NCI-H2171 treated with DMSO at 0.1 percent for 48 hours (cell line): ENCODE results near the gene TPGS2.
"Not testable (repeated sequence)": the region's sequence is repeated elsewhere in the genome, so short reads cannot be mapped to it uniquely, and the experiment has no call there.

Experiments used
- DNase-seq: peaks from one replicate; lab custom pipeline; 2025; lab: John Stamatoyannopoulos, UW

The TPGS2 gene

GRCh38 chr18:36821681-36822080, 7.1 kb downstream of the TPGS2 start:
- DNase-seq: no peak

GRCh38 chr18:36819621-36820020, 9.2 kb downstream of the TPGS2 start:
- no peak for DNase-seq

- DNase-seq: no peak
Observed at GRCh38 chr18:36818652-36819051, 10.2 kb downstream of the TPGS2 start.

GRCh38 chr18:36817039-36817438, 11.8 kb downstream of the TPGS2 start:
- DNase-seq: no peak

- not testable (repeated sequence) for DNase-seq
Observed at GRCh38 chr18:36816096-36816495, 12.7 kb downstream of the TPGS2 start.

GRCh38 chr18:36814994-36815393, 13.8 kb downstream of the TPGS2 start:
- peak; percentile 95 for DNase-seq

- DNase-seq: no peak
Observed at GRCh38 chr18:36813824-36814223, 15.0 kb downstream of the TPGS2 start.

GRCh38 chr18:36813101-36813775, 15.6 kb downstream of the TPGS2 start:
- DNase-seq: no peak

- DNase-seq: no peak
Observed at GRCh38 chr18:36812678-36813077, 16.1 kb downstream of the TPGS2 start.

- no peak for DNase-seq
Observed at GRCh38 chr18:36811955-36812354, 16.8 kb downstream of the TPGS2 start.

GRCh38 chr18:36811430-36811829, 17.4 kb downstream of the TPGS2 start:
- no peak for DNase-seq

- DNase-seq: peak; percentile 86
Observed at GRCh38 chr18:36809590-36810381, 19.0 kb downstream of the TPGS2 start.

- DNase-seq: no peak
Observed at GRCh38 chr18:36808681-36809080, 20.1 kb downstream of the TPGS2 start.

- no peak for DNase-seq
Observed at GRCh38 chr18:36805105-36805504, 23.7 kb downstream of the TPGS2 start.

- no peak for DNase-seq
Observed at GRCh38 chr18:36798738-36799473, 29.9 kb downstream of the TPGS2 start.

- no peak for DNase-seq
Observed at GRCh38 chr18:36792634-36793283, 36.0 kb downstream of the TPGS2 start.

- DNase-seq: no peak
Observed at GRCh38 chr18:36786686-36787085, 42.1 kb downstream of the TPGS2 start.

GRCh38 chr18:36783792-36784191, 45.0 kb downstream of the TPGS2 start:
- no peak for DNase-seq

GRCh38 chr18:36782710-36783109, 46.1 kb downstream of the TPGS2 start:
- DNase-seq: no peak

GRCh38 chr18:36780748-36781147, 48.1 kb downstream of the TPGS2 start:
- DNase-seq: no peak

GRCh38 chr18:36777566-36777965, 51.2 kb downstream of the TPGS2 start:
- DNase-seq: no peak

- DNase-seq: no peak
Observed at GRCh38 chr18:36776650-36777049, 52.2 kb downstream of the TPGS2 start.
